Neural progenitor cell (in vitro differentiated cells): ENCODE results near the gene RPL3.

ENCODE experiments used
- CTCF ChIP-seq: fragments of 200-600 bp; sonication (generic); IDR thresholded peaks from 2 replicates; pipeline ENCODE4 v1.5.1; 2017; ENCODE audit warnings: antibody characterized with exemption, mild to moderate bottlenecking
- EZH2 ChIP-seq: fragments of 200-600 bp; sonication (generic); IDR thresholded peaks from 2 replicates; pipeline ENCODE4 v1.6.1; 2017; ENCODE audit warnings: antibody characterized with exemption, mild to moderate bottlenecking, moderate library complexity

DNA sequence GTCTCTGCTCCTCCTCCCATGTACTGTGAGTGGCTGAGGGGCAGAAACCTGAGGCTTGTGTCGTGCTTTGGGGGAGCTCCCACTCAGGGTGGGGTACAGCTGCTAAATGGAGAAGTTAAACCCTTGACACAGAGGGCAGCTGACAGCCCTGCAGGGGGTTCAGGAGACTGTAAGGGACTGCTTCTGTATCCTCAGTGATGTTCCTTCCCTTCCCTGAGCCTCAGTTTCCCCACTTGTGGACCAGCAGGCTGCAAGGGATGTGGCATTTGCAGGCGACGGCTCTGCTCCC lies 46.0 kb upstream of the RPL3 start:
- TF ChIP-seq CTCF (no peak), EZH2 (no peak)
